NCI-H1105 (cell line): ENCODE data around the gene MEI1.
"Not testable (repeated sequence)": the region's sequence is repeated elsewhere in the genome, so short reads cannot be mapped to it uniquely, and the experiment has no call there.

Experiments used
- DNase-seq: peaks from one replicate; lab custom pipeline; 2025; lab: John Stamatoyannopoulos, UW

MEI1 gene

GRCh38 chr22:41699264-41700107 lies at the start of gene MEI1:
Gene MEI1 (plus strand): TSS chr22:41699503. CDS start chr22:41699539, 36 bp downstream.
- no peak for DNase-seq

GRCh38 chr22:41650229-41650628 lies 49.1 kb upstream of the MEI1 start:
- no peak for DNase-seq

- no peak for DNase-seq
Observed at GRCh38 chr22:41650821-41651220, 48.5 kb upstream of the MEI1 start.

GRCh38 chr22:41654322-41654721 lies 45.0 kb upstream of the MEI1 start:
- no peak for DNase-seq

- no peak for DNase-seq
Observed at GRCh38 chr22:41656556-41656955, 42.7 kb upstream of the MEI1 start.

GRCh38 chr22:41657709-41658108 lies 41.6 kb upstream of the MEI1 start:
- DNase-seq = no peak

- no peak for DNase-seq
Observed at GRCh38 chr22:41658869-41659268, 40.4 kb upstream of the MEI1 start.

GRCh38 chr22:41659941-41660340 lies 39.4 kb upstream of the MEI1 start:
- DNase-seq = no peak

- DNase-seq = peak; percentile 10
Observed at GRCh38 chr22:41660416-41660815, 38.9 kb upstream of the MEI1 start.

GRCh38 chr22:41661088-41661487 lies 38.2 kb upstream of the MEI1 start:
- DNase-seq = no peak

GRCh38 chr22:41661713-41662112 lies 37.6 kb upstream of the MEI1 start:
- DNase-seq = no peak

- DNase-seq = not testable (repeated sequence)
Observed at GRCh38 chr22:41663594-41663993, 35.7 kb upstream of the MEI1 start.

GRCh38 chr22:41664490-41664889 lies 34.8 kb upstream of the MEI1 start:
- DNase-seq = no peak

- DNase-seq = no peak
Observed at GRCh38 chr22:41664951-41665350, 34.4 kb upstream of the MEI1 start.

GRCh38 chr22:41668971-41669911 lies 30.1 kb upstream of the MEI1 start:
- DNase-seq = no peak

GRCh38 chr22:41672096-41672495 lies 27.2 kb upstream of the MEI1 start:
- not testable (repeated sequence) for DNase-seq

- no peak for DNase-seq
Observed at GRCh38 chr22:41672780-41673509, 26.4 kb upstream of the MEI1 start.

- DNase-seq = no peak
Observed at GRCh38 chr22:41674846-41675340, 24.4 kb upstream of the MEI1 start.

GRCh38 chr22:41676134-41676533 lies 23.2 kb upstream of the MEI1 start:
- DNase-seq = no peak

GRCh38 chr22:41681616-41682015 lies 17.7 kb upstream of the MEI1 start:
- peak; percentile 48 for DNase-seq

GRCh38 chr22:41682033-41682807 lies 17.1 kb upstream of the MEI1 start:
- DNase-seq = peak; percentile 92
